Measurements from ENCODE around the gene MKRN2OS.

DNA sequence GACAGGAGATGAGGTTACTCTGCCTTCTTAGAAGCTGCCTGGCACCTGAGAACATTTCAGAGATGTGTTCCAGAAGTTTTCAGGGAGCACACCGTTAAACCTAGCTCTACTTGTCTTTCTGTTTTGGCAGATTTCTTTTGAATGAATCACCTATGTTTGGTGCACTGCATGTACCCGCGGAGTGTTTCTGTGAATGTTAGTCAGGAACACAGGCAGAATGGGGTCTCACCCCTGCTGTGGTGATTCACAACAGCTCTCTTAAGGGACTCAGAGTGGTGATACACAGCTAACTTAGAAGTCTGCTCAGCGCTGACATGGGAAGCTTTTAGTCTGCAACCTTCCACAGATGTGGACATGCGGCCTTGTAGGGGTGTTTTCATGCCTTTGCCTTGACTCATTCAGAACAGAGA lies 37.0 kb downstream of the MKRN2OS start:
- TF ChIP-seq, protein P1, sequence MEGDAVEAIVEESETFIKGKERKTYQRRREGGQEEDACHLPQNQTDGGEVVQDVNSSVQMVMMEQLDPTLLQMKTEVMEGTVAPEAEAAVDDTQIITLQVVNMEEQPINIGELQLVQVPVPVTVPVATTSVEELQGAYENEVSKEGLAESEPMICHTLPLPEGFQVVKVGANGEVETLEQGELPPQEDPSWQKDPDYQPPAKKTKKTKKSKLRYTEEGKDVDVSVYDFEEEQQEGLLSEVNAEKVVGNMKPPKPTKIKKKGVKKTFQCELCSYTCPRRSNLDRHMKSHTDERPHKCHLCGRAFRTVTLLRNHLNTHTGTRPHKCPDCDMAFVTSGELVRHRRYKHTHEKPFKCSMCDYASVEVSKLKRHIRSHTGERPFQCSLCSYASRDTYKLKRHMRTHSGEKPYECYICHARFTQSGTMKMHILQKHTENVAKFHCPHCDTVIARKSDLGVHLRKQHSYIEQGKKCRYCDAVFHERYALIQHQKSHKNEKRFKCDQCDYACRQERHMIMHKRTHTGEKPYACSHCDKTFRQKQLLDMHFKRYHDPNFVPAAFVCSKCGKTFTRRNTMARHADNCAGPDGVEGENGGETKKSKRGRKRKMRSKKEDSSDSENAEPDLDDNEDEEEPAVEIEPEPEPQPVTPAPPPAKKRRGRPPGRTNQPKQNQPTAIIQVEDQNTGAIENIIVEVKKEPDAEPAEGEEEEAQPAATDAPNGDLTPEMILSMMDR (IDR thresholded peaks at IDR 0.05), result no peak
- TF ChIP-seq POLR2A (IDR thresholded peaks at IDR 0.05), result no peak
